Activated CD8-positive, alpha-beta memory T cell treated with anti-CD3 and anti-CD28 coated beads, Interleukin-2, amount 50 U/mL, for 24 hours (primary cell): ENCODE results near the gene EXOC3L2.
"Not testable (repeated sequence)": the region's sequence is repeated elsewhere in the genome, so short reads cannot be mapped to it uniquely, and the experiment has no call there.

Source experiments
- DNase-seq: peaks from one replicate; pipeline ENCODE4 v3.0.0-alpha.2; 2020; ENCODE audit errors: extremely low read depth

Gene EXOC3L2

GRCh38 chr19:45245334-45245787 is at the start of gene EXOC3L2:
TSS of gene EXOC3L2 (minus strand) at chr19:45245407. CDS start at chr19:45239045, 6,362 bp downstream.
- DNase-seq = no peak

- DNase-seq = no peak
Measured at GRCh38 chr19:45294291-45295029, 49.3 kb upstream of the EXOC3L2 start.

GRCh38 chr19:45293682-45294081 is 48.5 kb upstream of the EXOC3L2 start:
- DNase-seq = no peak

GRCh38 chr19:45291834-45292233 is 46.6 kb upstream of the EXOC3L2 start:
- DNase-seq = no peak

GRCh38 chr19:45290381-45290931 is 45.2 kb upstream of the EXOC3L2 start:
- no peak for DNase-seq

GRCh38 chr19:45283443-45284033 is 38.3 kb upstream of the EXOC3L2 start:
- DNase-seq = no peak

- DNase-seq = no peak
Measured at GRCh38 chr19:45280471-45280961, 35.3 kb upstream of the EXOC3L2 start.

GRCh38 chr19:45279587-45280192 is 34.5 kb upstream of the EXOC3L2 start:
- DNase-seq = no peak

- DNase-seq = no peak
Measured at GRCh38 chr19:45278087-45278486, 32.9 kb upstream of the EXOC3L2 start.

- DNase-seq = no peak
Measured at GRCh38 chr19:45276284-45276687, 31.1 kb upstream of the EXOC3L2 start.

- no peak for DNase-seq
Measured at GRCh38 chr19:45275370-45275971, 30.3 kb upstream of the EXOC3L2 start.

GRCh38 chr19:45273521-45273855 is 28.3 kb upstream of the EXOC3L2 start:
- DNase-seq = no peak

GRCh38 chr19:45271735-45272108 is 26.5 kb upstream of the EXOC3L2 start:
- no peak for DNase-seq

- DNase-seq = no peak
Measured at GRCh38 chr19:45271098-45271734, 26.0 kb upstream of the EXOC3L2 start.

- not testable (repeated sequence) for DNase-seq
Measured at GRCh38 chr19:45269939-45270338, 24.7 kb upstream of the EXOC3L2 start.

GRCh38 chr19:45267296-45267695 is 22.1 kb upstream of the EXOC3L2 start:
- DNase-seq = no peak

- no peak for DNase-seq
Measured at GRCh38 chr19:45265375-45265774, 20.2 kb upstream of the EXOC3L2 start.

- no peak for DNase-seq
Measured at GRCh38 chr19:45264781-45265317, 19.6 kb upstream of the EXOC3L2 start.

GRCh38 chr19:45263013-45263412 is 17.8 kb upstream of the EXOC3L2 start:
- no peak for DNase-seq

GRCh38 chr19:45262570-45262969 is 17.4 kb upstream of the EXOC3L2 start:
- DNase-seq = no peak

GRCh38 chr19:45258862-45259261 is 13.7 kb upstream of the EXOC3L2 start:
- DNase-seq = no peak
